DMS53 treated with DMSO at 0.1 percent for 48 hours (cell line): ENCODE measurements around the gene RPS19.
"Not testable (repeated sequence)": the region's sequence is repeated elsewhere in the genome, so short reads cannot be mapped to it uniquely, and the experiment has no call there.

Source experiments
- DNase-seq: peaks from one replicate; lab custom pipeline; 2025; ENCODE audit not compliant: unreplicated experiment; lab: John Stamatoyannopoulos, UW

The RPS19 gene

DNA sequence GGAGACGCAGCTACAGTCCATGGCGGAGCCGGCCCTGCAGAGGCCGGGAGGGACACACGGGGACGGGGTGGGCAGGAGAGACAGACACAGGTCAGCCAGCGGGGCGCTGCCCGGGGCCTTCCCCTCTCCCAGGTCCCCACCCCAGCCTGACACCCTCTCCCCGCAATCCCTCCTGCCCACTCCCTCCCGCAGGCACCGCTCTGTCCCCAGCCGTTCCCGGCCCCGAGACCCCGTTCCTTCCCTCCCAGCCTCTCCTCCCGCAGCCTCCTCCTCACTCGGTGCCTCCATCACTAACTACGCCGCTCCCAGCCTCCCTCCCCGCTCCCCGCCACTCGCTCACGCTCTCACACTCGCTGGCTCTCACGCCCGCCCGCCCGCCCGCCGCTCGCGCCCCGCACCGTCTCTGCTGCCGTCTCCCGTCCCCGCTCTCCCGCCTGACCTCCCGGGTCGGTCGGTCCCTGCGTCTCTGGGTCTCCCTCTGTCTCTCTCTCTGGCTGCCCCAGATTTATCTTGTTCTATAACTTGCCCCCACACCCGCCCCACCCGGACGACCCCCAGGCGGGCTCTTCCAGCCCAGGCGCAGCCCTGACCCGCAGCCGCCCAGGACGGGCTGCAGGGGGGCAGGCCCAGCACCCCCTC, 53.0 kb downstream of the RPS19 start:
- DNase-seq, result no peak

DNA sequence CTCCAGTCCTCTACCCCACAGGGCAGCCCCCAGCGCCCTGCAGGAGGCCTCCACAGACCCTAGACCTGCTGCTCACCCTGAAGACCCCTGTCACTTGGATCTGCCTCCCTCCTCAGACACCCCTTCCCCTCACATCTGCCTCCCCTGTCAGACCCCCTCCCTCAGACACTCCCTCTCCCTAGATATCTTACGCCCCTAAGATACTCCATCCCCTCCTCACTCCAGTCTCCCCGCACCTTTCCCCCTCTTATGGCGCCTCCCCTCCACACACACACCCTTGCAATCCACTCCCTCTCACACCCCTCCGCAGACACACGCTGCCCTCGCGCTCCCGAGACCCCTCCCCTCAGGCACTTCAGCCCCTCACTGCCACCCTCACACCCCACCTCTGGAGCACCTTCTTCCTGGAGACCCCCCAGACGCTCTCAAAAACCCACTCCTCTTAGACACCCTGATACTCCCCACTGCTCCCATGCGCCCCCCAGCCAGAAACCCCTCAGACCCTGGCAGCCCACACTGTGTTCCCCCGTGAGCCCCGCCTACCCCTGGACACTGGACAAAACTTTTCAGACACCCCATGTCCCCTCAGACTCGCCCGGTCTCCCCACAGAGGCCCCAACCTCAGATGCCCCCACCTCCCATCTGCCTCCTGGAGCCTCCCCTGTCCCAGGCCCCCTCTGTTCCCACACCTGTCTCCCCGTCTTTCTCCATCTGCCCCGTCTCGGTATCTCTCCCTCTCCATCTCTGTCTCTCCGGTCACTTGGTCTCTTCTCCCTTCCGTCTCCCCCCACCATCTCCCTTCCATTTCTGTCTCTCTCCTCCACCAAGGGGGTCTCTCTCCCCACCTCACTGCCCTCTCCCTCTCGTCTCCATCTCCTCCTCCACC, 53.7 kb downstream of the RPS19 start:
- no peak for DNase-seq

DNA sequence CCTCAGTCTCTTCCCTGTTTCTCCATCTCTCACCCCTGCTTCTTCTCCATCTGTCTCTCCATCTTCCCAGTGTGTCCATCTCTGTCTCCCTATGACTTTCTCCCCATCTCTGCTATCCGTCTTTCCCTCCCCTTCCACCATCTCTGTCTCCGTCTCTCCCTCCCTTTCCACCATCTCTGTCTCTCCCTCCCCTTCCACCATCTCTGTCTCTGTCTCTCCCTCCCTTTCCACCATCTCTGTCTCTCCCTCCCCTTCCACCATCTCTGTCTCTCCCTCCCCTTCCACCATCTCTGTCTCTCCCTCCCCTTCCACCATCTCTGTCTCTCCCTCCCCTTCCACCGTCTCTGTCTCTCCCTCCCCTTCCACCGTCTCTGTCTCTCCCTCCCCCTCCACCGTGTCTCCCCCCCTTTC, 54.4 kb downstream of the RPS19 start:
- not testable (repeated sequence) for DNase-seq

DNA sequence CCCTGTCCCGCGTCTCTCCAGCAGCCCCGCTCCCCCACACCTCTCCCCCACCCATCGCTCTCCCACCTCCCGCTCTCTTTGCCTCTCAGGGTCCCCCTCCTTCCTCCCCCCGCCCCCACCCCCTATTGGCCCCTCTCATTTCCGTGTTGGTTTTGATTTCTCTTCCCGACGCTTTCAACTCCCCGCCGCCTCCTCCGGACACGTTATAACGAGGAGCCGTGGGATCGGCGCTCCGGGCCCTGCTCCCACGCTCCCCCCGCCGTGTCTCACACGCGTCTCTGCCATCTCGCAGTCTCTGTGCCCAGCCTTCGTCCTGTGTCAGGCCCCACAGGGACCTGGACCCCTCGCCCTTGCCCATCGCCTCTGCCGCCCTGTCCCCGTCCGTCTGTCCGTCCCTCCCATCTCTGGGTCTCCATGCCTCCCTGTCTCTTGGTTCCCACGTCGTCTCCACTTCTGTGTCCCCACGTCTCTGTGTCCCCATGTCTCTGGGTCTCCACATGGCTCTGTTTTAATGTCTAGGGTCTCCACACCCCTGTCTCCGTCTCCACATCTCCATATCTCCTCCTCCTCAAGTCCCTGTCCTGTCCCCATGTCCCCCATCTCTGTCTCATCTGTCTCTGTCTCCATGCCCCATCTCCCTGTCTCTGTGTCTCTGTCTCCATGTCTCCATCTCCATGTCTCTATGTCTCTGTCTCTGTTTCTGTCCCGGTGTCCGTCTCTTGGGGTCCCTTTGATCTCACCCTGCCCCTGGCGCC, 55.1 kb downstream of the RPS19 start:
- DNase-seq, result no peak

DNA sequence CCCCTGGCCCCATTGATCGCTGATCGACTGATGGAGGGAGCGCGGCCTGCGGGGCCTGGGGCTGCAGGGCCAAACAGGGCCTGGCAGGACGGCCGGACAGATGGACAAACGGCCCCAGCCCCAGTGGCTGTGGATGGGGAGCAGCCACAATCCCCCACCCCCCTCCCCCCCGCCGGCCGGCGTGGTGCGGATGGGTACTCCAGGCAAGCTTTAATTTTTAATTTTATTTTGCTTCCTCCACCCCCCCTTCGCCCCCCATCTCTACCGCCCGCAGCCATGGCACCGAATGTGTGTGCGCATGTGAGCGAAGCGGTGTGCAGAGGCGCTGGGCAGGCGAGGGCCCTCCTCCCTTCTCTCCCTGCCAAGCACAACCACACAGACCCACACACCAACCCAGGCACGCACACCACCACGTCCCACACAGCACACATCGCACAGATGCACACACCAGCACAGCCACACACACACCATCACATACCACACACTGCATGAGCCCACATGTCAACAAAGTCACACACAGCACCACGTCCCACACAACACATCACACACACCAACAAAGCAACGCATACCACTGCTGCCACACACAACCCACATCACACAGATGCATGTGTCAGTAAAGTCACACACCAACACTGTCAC, 55.8 kb downstream of the RPS19 start:
- DNase-seq, result no peak

DNA sequence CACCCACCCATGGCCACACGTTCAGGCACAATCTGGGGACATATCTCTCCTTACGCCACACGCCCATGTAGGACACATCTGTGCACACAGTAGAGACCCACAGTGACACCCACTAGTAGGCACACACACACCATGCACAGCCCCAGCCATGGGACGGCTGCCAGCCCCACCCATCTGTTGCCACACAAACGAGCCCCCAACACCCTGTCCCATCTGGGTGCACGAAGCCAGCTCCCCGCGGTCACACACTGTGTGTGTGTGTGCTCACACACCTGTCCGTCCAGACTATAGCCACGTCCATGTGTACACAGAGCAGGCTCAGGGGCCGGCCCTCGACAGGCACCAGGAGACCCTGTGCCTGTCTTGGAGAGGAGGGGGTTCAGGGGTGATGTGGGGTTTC, 57.6 kb downstream of the RPS19 start:
- no peak for DNase-seq

DNA sequence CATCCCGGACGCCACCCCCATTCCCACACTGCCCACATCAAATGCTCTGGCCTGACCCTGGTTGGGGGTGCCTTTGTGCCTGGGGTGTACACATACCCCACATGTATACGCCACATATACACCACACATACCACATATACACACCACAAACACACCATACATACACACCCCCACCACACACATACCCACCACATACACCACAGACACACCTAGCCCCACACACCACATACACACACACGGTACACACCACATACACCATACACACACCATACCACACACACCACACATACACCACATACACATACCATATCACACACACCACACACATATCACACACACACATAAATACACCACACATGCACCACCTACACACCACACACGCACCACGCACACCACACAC, 58.0 kb downstream of the RPS19 start:
- DNase-seq, result no peak

DNA sequence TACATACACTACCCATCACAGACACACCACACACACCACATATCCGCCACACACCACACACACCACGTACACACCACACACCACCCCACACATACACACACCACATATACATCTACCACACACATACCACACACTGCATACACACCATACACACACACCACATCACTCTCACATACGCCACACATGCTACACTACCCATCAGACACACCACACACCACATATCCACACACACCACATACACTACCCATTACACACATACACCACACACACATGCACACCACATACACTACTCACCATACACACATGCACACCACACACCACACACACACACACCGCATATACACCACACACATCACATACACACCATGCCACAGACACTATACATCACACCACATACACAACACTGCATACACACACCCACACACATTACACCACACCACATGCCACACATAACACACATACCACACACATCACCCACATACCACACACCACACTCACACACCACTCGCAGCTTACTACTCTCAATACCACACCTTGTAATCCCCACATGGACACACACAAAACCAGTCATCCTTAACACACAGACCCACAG, 58.7 kb downstream of the RPS19 start:
- DNase-seq, result no peak

DNA sequence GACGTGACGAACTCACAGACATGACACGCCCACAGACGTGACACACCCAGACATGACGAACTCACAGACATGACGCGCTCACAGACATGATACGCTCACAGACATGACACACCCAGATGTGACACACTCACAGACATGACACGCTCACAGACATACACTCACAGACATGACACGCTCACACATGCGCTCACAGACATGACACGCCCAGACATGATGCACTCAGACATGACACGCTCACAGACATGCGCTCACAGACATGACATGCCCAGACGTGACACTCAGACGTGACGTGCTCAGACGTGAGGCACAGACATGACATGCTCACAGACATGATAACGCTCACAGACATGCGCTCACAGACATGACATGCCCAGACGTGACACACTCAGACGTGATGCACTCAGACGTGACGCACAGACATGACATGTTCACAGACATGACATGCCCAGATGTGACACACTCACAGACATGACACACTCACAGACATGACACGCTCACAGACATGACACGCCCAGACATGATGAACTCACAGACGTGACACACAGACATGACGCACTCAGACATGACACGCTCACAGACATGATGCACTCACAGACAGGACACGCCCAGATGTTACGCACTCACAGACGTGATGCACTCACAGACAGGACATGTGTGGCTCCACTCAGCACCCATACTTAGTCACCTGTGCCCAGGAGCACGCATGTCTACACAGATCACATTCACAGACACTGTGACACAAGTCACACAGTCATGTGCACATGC, 60.1 kb downstream of the RPS19 start:
- no peak for DNase-seq

DNA sequence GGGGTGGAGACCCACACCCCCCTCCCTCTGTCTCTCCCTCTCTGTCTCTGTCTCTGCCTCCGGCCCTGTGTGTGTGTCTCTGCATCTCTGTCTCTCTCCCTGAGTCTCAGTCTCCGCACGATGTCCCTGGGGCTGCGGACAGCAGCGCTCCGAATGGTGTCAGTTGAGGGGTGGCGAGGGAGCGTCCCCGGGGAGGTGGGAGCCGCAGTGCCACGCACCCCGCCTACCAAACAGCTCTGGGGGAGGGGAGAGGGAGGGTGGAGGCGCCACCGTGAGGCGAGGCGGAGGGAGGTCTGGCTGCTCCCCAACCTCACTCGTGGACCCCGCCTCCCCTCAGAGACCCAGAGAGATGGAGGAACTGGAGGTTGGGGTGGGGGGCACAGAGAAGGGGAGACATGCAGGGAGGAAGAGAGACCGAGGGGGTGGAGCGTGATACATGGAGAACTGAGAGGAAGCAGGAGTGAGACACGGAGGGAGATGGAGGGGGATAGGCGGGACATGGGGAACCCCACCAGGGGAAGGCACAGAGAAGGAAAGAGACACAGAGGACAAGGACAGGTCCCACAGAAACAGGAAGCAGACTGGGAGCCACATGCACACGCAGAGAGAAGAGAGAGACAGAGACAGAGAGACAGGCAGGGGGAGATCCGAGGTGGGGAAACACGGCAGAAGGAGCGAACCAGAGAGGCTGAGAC, 61.0 kb downstream of the RPS19 start:
- DNase-seq, result no peak

DNA sequence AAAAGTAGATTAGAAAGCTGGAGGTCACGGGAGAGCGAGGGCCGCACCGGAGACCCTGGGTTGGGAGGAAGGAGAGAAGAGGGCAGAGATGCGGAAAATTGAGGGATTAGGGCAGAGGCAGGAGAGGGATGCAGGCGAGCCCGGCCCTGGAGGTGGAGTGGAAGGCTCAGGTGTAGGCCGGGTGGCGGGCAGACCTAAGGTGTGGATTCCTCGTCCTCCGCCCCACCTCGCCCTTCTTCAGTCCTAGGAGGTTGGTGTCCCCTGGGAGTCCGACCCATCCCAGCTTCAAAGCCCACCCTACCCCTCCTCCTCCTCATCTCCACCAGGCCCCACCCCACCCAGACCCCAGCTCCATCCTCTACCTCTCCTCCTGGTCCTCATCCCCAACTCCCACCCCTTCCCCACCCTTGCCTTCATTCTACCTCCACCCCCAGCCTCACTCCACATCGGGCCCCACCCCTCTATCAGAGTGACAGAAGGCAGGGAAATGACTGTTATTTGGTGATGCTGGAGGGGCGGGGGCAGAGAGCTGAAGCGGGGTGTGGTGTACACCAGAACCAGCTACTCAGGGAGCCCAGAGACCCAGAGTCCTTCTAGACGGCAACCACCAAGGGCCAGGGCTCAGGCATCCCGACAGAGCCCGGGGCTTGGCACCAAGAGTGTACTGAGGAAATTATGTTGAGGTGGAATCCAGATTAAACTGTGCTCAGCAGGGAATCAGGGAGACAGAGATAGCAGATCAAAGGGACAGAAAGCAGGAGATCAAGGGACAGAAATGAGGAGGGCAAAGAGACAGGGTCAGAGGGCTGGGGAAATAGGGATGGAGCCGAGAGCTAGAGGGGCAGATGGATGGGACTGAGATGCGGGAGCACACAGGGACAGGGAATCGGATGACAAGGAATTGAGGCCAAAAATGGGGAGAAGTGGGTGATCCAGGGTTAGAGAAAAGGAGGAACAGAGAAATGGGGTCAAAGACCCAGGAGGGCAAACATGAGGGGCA, 61.8 kb downstream of the RPS19 start:
- DNase-seq, result no peak
